SK-N-MC (cell line): ENCODE data around the gene SMOC1.

Source experiments
- DNase-seq: peaks from one replicate; pipeline ENCODE4 v3.0.0-alpha.2; 2011; ENCODE audit warnings: low read depth, low spot score
- H3K27ac ChIP-seq: fragments of 200-600 bp; sonication (generic); 2 replicates; pipeline ENCODE4 v1.5.1; 2016; ENCODE audit warnings: mixed run types
- H3K36me3 ChIP-seq: fragments of 200-600 bp; sonication (generic); 2 replicates; pipeline ENCODE4 v1.6.1; 2017; ENCODE audit warnings: antibody characterized with exemption, low read length, mixed read lengths; ENCODE audit not compliant: insufficient read depth
- H3K4me3 ChIP-seq: fragments of 200-600 bp; sonication (generic); 2 replicates; pipeline ENCODE4 v1.5.1; 2016
- H3K9ac ChIP-seq: fragments of 200-600 bp; sonication (generic); 2 replicates; pipeline ENCODE4 v1.8.0; 2017; ENCODE audit warnings: mixed run types, mixed read lengths; ENCODE audit not compliant: insufficient read length
- H3K9me3 ChIP-seq: fragments of 200-600 bp; sonication (generic); 2 replicates; pipeline ENCODE4 v1.6.1; 2017; ENCODE audit warnings: low read depth, mild to moderate bottlenecking, antibody characterized with exemption, low read length, moderate library complexity, mixed read lengths
- EZH2 ChIP-seq: fragments of 200-600 bp; sonication (generic); IDR thresholded peaks from one replicate; pipeline ENCODE4 v1.6.1; 2017; ENCODE audit warnings: antibody characterized with exemption
- FOXP2 ChIP-seq: optimal IDR thresholded peaks from 2 replicates; pipeline ENCODE3; 2011; ENCODE audit warnings: mild to moderate bottlenecking, moderate library complexity; ENCODE audit not compliant: insufficient read depth; ENCODE audit errors: extremely low read length, control extremely low read depth
- POLR2AphosphoS5 ChIP-seq: IDR thresholded peaks from 2 replicates; pipeline ENCODE4 v1.6.1; 2012; ENCODE audit warnings: mild to moderate bottlenecking, low read depth, low read length, borderline replicate concordance

SMOC1 gene

DNA sequence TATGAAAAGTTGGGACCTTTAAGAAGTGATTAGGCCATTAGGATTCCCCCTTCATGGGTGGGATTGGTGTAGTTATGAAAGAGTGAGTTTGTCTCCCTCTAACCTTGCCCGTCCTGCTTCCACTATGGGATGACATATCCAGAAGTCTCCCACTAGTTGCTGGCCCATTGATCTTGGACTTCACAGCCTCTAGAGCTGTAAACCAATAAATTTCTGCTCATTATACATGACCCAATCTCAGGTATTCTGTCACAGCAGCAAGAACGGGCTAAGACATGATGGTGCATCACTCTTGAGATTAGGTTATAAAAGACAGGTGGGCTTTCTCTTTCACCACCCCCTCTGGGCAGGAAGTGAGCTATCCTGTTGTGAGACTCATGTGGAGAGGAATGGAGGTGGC is 8.6 kb upstream of the SMOC1 start:
- Histone ChIP-seq H3K9me3 (no peaks in the 10 kb centered on the region), H3K9ac (no peak overlapping the region), H3K27ac (no peak overlapping the region), H3K4me3 (no peak overlapping the region), H3K36me3 (no peaks in the 10 kb centered on the region)
- no peak for DNase-seq
- TF ChIP-seq POLR2AphosphoS5 (no peak), FOXP2 (no peak), EZH2 (no peak)

DNA sequence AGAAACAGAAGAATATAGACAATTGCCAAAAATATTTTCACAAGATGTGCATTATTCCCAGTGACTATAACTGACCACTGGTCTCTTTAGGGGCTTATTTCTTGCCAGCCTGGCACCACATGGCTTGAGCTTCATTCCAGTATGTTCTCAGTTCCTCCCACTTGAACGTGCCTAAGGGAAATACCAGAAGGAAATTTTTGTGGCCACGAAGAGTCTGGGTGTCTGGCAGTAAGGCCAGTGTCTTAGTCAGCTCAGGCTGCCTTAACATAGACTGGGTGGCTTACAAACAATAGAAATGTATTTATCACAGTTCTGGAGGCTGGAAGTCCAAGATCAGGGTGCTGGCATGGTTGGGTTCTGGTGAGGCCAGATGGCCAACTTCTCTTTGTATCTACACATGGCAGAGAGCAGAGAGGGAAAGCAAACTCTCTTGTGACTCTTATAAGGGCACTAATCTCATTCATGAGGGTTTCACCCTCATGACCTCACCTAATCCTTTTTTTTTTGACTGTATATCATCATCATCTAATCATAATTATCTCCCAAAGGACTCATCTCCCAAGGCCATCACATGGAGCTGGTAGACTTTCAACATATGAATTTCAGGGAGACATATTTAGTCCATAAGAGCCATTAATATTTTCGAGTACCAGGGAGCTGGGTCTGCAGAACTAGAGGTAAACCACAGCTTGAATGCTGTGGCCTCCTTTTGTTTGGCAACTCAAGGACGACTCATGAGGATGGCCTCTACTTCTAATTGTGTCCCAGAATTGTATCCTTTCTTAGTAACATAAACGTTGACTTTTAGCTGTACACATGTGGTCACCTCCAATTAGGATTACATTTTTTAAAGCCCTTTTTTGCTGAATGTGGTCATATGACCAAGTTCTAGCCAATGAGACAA is 5.1 kb upstream of the SMOC1 start:
- TF ChIP-seq EZH2 (no peak), FOXP2 (no peak), POLR2AphosphoS5 (no peak)
- no peak overlapping the region for H3K27ac ChIP-seq
- no peak for DNase-seq
- no peaks in the 10 kb centered on the region for H3K36me3 ChIP-seq
- H3K9me3 ChIP-seq = no peaks in the 10 kb centered on the region
- H3K4me3 ChIP-seq = no peak overlapping the region
- no peak overlapping the region for H3K9ac ChIP-seq

- H3K27ac ChIP-seq = no peak overlapping the region
- no peak for DNase-seq
- no peak overlapping the region for H3K4me3 ChIP-seq
- no peaks in the 10 kb centered on the region for H3K36me3 ChIP-seq
- no peak overlapping the region for H3K9ac ChIP-seq
- no peak for TF ChIP-seq FOXP2
- TF ChIP-seq POLR2AphosphoS5 = no peak
- H3K9me3 ChIP-seq = no peaks in the 10 kb centered on the region
Measured at GRCh38 chr14:69876221-69876847, 2.9 kb upstream of the SMOC1 start.

GRCh38 chr14:69876848-69877306 is 2.3 kb upstream of the SMOC1 start:
- Histone ChIP-seq H3K36me3 (no peaks in the 10 kb centered on the region), H3K27ac (no peak overlapping the region), H3K4me3 (no peak overlapping the region), H3K9me3 (no peaks in the 10 kb centered on the region), H3K9ac (no peak overlapping the region)
- no peak for DNase-seq
- TF ChIP-seq EZH2 (no peak), FOXP2 (no peak), POLR2AphosphoS5 (no peak)

GRCh38 chr14:69877492-69877891 is 1.7 kb upstream of the SMOC1 start:
- Histone ChIP-seq H3K4me3 (no peak overlapping the region), H3K27ac (no peak overlapping the region), H3K9ac (no peak overlapping the region), H3K9me3 (no peaks in the 10 kb centered on the region), H3K36me3 (no peaks in the 10 kb centered on the region)
- no peak for DNase-seq
- TF ChIP-seq EZH2 (no peak), FOXP2 (no peak), POLR2AphosphoS5 (no peak)

GRCh38 chr14:69878251-69878650 is 965 bp upstream of the SMOC1 start:
- Histone ChIP-seq H3K36me3 (no peaks in the 10 kb centered on the region), H3K9me3 (no peaks in the 10 kb centered on the region), H3K27ac (no peak overlapping the region), H3K9ac (no peak overlapping the region), H3K4me3 (no peak overlapping the region)
- TF ChIP-seq EZH2 = no peak
- no peak for TF ChIP-seq FOXP2
- no peak for TF ChIP-seq POLR2AphosphoS5
- no peak for DNase-seq

DNA sequence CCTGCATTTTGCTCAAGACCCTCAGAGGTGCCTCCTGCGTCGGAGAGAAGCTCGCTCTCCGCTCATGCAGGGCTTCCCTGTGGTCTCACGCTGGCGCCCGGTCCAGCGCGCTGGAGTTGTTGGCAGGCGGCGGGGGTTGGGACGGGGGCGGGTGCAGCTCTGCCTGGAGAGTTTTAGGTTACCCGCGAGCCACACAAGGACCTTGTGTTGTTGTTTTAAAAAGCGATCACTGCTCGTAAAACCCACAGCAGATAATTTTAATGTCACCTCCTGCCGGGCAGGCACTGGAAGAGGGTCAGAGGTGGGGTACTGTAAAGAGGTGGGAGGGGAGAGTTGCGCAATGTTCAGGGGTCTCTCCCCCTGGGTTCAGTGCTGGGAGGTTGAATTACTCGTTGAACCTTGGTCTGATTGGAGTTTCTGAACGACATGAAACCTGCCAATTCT is 850 bp downstream of the SMOC1 start:
- Histone ChIP-seq H3K4me3 (no peak overlapping the region), H3K9ac (no peak overlapping the region), H3K27ac (no peak overlapping the region), H3K36me3 (no peaks in the 10 kb centered on the region), H3K9me3 (no peaks in the 10 kb centered on the region)
- DNase-seq = no peak
- TF ChIP-seq FOXP2 = no peak
- TF ChIP-seq EZH2 = no peak
- TF ChIP-seq POLR2AphosphoS5 = no peak

GRCh38 chr14:69880893-69881292 is 1.7 kb downstream of the SMOC1 start:
- TF ChIP-seq POLR2AphosphoS5 (no peak), EZH2 (no peak), FOXP2 (no peak)
- no peak overlapping the region for H3K4me3 ChIP-seq
- H3K9me3 ChIP-seq = no peaks in the 10 kb centered on the region
- no peak for DNase-seq
- H3K36me3 ChIP-seq = no peaks in the 10 kb centered on the region
- no peak overlapping the region for H3K27ac ChIP-seq
- no peak overlapping the region for H3K9ac ChIP-seq
